Amniotic epithelial cell (primary cell): ENCODE results near the gene PRR14L.
"Not testable (repeated sequence)": the region's sequence is repeated elsewhere in the genome, so short reads cannot be mapped to it uniquely, and the experiment has no call there.

Experiments
- DNase-seq: peaks from one replicate; pipeline ENCODE4 v3.0.0-alpha.2; 2010; ENCODE audit warnings: low read depth

Gene PRR14L

DNA sequence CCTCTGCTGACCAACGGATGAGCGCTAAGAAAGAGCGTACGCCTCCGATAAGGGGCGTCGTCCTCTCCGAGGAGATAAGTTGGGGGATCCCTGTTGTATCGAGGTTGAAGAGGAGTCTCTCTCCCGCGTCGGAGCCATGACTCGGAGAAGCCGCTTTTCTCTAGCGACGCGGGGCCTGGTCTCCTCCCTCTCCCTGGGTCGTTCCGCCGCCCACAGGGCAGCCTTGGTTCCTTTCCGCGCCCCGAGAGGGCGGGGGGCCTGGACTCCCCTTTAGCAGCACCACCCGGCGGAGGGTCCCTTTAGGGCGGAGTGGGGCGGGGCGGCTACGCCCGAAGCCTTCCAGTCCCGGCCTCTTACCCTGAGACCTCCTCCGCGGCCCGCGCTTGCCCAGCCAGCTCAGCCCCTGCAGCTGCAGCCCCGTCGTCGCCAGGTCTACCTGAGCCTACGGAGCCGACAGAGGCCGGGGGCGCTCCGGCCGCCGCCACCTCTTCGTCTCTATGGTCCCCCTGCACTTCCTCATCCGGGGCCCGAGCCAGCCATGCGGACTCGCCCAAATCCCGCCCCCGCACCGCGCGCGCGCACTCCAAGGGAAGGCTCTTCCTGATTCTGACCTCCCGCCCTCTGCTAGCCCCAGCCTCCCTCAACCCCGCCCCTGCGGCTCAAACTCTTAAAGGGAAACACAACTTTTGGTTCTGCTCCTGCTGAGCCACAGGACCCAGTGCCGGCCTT, at the start of gene PRR14L:
PRR14L (minus strand) TSS at position 497 of the 729 bp plus-strand sequence. CDS start 11,272 bp downstream, outside the sequence.
- DNase-seq, result peak; percentile 86

DNA sequence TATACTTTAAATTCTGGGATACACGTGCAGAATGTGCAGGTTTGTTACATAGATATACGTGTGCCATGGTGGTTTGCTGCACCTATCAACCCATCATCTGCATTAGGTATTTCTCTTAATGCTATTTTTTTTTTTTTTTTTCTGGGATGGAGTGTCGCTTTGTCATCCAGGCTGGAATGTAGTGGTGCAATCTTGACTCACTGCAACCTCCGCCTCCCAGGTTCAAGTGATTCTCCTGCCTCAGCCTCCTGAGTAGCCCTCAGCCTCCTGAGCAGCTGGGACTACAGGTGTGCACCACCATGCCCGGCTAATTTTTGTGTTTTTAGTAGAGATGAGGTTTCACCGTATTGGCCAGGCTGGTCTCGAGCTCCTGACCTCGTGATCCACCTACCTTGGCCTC, 49.4 kb upstream of the PRR14L start:
- peak; percentile 3 for DNase-seq

DNA sequence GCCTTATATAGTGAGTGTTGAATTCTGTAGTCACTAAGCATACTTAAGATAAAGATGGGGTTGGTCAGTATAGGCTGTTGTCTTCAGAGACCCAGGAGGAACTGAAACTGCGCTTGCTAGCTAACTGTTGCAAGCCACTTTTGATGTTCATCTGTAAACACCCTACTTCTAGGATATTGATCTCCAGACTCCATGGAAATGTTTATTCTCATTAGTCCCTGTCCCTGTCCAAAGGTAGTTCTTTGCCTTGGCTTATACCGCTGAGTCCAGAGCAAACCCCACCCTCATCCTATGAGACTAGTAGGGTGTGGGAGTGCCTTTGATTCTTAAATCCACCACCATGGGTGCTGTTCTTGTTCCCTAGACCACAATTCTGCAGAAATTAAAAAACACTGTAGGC, 40.3 kb upstream of the PRR14L start:
- no peak for DNase-seq

DNA sequence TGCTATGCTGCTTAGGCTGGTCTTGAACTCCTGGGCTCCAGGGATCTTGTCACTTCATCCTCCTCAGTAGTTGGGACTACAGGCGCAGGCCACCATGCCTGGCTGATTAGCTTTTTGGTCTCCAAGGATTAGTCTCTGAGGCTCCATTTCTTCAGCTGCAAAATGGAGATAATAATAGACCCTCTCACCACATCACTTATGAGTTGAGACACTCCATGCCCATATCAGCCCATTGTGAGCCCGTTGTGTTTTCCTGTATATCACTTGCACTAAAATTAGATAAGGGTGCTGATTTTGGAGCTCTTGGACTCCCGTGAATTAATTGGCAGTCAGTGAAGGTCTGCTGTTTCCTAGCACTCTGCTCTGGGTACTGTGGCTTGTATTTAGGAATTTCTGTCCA, 39.9 kb upstream of the PRR14L start:
- no peak for DNase-seq

DNA sequence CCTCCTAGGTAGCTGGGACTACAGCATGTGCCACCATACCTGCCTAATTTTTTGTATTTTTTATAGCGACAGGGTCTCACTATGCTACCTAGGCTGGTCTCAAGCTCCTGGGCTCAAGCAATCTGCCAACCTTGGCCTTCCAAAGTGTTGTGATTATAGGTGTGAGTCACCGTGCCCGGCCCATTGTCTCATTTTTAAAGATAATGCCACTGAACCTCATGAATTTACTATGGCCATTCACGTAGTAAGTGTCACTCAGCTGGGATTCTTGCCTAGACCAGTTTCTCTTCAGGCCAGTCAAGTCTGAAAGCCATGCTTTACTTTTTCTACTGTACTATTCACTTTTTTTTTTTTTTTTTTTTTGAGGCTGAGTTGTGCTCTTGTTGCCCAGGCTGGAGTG, 26.3 kb upstream of the PRR14L start:
- no peak for DNase-seq

DNA sequence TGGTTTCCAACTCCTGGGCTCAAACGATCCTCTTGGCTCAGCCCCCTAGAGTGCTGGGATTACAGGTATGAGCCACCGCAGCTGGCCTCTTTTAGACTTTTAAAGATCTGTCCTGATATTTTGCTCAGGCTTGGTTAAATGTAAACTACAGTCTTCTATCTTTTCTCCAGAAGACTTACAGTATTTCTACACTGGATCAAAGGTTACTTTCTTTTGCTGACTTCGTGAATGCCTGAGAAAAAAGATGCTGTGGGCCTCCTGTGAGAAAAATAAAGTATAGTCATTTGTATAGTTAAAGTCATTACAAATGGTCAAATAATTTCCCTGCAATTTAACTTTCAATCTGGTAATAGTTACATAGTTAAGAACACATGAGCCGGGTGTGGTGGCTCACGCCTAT, 23.5 kb upstream of the PRR14L start:
- no peak for DNase-seq

DNA sequence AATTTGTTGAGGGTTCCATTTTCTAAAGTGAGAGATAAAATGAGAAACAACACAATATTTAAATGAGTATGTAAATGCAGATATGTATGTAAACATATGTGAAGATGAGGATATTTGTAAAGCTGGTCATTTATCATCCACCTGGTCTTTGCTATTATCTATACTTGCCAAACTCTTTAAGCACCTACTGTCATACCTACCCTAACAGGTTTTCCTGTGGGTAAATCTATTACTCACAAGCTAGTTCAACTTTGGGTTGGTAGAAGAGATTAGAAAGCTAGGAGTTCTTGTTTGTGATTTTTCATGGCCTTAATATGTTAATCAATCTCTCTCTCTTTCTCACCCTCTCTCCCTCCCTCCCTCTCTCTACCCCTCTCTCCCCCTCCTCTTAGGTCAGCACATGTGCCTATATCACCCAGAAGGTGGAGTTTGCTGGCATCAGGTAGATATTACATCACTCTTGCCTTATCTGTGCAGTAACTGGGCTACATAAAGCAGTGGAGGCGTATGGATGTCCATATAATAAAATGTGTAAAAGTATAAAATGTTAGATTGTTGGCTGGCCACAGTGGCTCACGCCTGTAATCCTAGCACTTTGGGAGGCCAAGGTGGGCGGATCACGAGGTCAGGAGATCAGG, 18.6 kb upstream of the PRR14L start:
- no peak for DNase-seq

DNA sequence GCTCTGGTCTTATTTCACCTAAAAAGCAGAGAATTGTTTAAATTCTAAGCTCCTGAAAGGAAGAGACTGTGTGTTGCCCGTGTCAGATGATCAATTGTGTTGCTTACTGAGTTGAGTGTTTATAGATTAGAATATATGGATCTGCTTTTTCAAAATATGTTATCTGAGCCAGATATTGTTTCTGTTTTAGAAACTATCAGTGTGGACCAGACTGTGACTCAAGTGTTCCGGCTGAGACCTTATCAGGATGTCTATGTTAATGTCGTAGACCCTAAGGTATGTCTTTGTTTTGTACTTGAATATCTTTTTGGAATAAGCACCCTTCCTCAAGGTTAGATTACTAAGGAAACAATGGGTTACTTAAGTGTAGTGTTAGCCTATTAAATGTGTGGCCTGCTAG, 14.9 kb upstream of the PRR14L start:
- DNase-seq, result no peak

DNA sequence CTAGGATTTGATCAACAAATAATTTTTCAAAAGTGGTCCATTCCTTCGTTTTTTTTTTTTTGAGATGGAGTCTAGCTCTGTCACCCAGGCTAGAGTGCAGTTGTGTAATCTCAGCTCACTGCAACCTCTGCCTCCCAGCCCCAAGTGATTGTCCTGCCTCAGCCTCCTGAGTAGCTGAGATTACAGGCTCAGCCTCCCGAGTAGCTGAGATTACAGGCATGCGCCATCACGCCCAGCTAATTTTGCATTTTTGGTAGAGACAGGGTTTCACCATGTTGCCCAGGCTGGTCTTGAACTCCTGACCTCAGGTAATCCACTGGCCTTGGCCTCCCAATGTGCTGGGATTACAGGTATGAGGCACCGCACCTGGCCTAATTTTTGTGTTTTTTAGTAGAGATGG, 8.9 kb upstream of the PRR14L start:
- not testable (repeated sequence) for DNase-seq

DNA sequence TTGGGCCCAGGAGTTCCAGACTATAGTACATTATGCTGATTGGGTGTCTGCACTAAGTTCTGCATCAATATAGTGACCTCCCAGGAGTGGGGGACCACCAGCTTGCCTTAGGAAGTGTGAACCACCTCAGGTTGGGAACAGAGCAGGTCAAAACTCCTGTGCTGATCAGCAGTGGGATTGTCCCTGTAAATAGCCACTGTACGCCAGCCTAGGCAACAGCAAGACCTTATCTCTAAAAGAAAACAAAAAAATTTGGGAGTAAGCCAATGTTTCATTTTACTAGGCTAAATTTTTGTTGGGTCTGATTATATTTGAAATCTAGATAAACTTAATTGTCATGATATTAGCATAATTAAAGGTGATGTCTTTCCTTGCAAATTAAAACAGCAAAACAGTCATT, 7.3 kb upstream of the PRR14L start:
- no peak for DNase-seq

DNA sequence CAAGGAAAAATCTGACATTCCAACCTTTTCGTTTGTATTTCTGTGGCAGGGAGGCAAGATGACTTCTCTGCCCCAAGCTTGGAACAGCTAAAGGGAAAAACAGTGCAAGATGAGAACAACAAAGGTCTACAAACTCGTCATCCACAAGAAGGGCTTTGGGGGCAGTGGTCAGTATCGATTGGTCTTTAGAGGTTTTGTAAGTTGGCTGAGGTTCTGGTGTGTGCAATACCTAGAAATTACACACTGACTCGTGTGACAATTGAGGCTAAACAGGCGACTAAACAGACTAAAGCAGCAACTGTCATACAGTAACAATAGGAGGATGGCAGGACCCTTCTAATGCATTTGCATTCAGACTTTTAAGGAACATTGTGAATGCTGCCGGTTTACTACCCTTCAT, 4.9 kb upstream of the PRR14L start:
- no peak for DNase-seq

DNA sequence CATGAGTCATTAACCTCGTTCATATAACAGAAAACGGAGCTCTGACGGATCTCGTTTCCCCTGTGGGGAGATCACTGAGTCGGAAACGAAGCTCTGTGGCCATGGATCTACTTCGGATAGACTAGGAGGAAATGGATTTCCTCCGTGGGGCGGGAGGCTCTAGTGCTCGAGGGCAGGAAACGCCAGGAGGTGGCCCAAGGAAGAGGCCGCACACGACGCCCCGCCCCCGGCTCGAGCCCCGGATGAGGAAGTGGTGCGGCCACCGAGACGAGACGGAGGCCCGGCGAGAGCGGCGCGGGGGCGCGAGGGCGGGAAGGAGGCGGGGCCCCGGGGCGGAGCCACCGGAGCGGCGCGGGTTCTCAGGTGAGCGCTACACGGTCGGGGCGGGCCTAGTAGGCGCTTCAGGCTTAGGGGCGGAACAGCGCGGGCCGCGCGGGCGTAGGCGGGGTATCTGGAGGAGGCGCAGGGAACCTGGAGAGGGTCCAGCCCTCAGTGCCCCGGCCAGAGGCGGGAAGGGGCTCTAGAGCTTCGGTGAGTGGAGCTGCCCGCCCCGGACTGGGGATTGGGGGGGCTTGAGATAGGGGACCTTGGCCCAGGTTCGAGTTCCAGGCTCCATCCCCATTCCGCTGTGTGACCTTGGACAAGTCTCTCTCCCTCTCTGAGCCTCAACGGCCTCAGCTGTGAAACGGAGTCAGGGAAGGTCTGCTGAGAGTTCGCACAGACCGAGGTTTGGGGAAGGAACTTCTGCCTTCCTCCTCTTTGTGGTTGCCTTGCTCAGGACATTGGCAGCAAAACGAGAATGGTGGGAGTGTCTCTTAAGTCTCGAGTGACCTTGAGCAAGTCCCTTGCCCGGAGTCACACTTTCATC, 3.9 kb upstream of the PRR14L start, which contains the start of gene DEPDC5:
DEPDC5 (plus strand) TSS at position 386 of the 868 bp plus-strand sequence. CDS start 903 bp downstream, outside the sequence.
- DNase-seq, result peak; percentile 86

DNA sequence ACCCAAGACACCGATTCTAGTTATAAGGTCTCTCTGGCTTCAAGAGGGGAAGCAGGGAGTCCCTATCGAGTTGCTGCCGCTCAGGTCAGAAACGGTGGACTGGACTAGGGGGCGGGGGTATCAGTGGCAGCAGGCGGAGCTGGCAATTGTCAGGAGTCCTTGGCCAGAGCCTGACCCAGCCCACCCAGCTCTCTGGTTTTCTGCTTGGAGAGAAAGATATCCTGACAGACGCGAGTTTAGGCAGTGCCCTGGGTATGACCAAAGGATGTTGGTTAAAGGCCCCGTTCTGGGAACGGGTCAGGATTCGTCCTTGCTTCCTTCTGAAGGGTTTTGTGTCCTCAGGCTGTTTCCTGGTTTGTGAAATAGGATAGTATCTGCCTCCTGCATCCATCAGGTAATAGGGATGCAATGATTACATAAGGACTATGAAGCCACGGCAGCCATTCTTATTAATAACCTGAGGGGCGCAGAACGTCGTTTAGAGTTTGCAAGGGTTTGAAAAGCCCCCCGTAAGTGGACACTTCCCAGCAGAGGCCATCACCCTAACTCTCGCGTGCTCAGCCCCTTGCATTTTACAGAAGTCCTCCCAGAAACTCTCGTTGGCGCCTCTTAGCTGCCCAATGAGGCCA, 3.2 kb upstream of the PRR14L start:
- no peak for DNase-seq

DNA sequence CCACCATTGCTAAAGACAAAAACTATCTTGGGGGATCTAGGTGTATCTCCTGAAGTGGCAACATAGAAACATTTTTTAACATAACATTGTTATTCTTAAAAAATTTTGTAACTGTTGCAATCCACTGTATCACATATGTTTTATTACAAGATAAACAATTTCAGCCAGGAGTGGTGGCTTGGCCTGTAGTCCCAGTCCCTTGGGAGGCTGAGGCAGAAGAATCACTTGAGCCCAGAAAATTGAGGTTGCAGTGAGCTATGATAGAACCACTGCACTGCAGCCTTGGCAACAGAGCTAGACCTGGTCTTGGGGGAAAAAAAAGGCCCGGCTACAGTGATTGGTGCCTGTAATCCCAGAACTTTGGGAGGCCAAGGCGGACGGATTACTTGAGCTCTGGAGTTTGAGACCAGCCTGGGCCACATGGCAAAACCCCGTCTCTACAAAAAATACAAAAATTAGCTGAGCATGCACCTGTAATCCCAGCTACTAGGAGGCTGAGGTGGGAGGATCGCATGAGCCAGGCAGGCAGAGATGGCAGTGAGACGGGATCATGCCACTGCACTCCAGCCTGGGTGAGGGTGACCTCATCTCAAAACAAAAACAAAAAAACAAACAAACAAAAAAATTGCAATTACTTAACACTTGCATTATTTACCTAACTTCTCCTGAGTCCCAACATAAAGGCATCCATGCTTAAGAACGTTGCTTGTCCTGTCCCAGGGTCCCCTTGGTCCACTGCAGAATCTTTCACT, 2.3 kb upstream of the PRR14L start:
- DNase-seq, result no peak

DNA sequence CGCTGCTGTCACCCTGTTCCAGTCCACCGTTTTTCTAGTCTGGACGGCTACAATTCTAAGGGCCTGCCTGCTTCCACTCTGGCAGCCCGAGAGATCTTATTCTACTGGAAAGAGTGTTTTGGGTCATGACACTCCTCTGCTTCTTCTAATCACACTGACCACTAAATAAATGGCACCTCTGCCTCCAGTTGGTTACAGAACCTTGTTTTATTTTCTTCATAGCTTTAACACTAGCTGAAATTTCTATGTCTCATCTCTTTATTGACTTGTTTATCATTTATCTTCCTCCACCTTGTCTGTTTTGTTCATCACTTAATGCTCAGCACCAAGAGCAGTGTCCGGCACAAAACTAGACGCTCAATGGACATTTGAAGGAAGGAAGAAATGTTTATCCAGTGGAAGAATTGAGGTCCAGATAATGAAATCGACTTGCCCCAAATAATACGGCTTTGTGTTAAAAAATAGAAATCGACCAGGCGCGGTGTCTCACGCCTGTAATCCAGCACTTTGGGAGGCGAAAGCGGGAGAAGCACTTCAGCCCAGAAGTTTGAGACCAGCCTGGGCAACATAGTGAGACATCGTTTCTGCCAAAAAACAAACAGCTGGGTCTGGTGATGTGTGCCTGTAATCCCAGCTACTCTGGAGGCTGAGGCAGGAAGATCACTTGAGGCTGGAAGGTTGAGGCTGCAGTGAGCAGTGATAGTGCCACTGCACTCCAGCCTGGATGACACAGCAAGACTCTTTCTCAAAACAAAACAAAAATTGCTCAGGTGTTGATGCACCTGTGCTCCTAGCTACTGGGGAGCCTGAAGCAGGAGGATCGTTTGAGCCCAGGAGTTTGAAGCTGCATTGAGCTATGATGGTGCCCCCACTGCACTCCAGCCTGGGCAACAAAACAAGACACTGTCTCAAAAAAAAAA, 693 bp upstream of the PRR14L start:
- no peak for DNase-seq

DNA sequence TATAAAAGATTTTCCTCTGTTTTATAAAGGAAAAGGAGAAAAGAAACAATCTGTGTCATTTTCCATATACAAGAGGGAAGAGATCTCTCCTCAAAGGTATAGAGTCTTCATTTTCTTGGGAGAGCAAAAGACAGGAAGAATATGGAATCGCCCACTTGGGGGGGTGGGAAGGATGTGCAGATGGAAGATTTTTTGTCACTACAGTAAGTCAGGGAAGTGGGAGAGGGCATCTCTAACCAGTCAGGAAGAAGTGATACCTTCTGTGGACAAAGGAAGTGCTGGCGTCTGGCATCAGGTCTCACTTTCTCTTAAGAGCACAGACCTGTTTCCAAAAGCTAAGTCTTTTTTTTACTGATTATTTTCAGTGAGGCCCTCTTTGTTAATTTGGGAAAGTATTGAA, 1.4 kb downstream of the PRR14L start:
- no peak for DNase-seq

DNA sequence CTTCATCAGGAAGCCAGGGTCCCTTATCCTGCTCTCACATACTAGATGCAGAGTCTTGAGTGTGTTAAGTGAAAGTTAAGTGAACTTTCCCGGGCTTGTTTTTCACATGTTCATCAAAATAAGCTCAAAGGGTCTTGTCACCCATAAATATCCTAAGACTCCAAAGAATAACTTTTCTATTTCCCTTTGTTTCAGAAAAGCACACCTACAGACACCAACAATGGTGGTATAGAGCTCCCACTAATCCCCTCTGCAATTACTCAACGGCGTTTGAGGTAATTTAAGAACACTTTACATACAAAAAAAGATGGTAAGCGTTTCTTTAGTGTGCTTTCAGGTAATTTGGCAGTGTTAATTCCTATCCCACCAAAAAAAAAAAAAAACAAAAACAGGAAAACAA, 2.5 kb downstream of the PRR14L start:
- DNase-seq, result no peak

DNA sequence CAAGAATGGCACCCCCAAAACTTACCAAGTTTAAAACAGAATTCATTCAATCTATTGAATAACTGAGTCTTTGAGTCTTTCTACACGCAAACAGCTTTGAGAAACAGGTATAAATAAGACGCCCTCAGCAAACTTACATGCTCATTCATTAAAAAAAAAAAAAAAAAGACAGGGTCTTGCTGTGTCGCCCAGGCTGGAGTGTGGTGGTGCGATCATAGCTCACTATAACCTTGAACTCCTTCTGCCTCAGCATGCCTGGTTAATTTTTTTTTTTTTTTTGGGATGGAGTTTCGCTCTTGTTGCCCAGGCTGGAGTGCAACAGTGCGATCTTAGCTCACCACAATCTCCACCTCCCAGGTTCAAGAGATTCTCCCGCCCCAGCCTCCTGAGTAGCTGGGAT, 6.1 kb downstream of the PRR14L start:
- no peak for DNase-seq

DNA sequence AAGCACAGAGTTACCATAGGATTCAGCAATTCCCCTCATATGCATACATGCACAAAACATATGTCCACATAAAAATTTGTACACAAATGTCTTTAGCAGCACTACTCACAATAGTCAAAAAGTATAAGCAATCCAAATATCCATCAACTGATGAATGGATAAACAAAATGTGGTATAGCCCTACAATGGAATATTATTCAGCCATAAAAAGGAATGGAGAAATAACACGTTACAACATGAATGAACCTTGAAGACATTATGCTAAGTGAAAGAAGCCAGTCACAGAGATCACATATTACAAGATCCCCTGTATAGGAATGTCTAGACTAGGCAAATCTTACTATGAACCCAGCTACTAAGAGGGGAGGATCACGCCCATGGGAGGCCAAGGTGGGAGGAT, 7.2 kb downstream of the PRR14L start:
- no peak for DNase-seq

DNA sequence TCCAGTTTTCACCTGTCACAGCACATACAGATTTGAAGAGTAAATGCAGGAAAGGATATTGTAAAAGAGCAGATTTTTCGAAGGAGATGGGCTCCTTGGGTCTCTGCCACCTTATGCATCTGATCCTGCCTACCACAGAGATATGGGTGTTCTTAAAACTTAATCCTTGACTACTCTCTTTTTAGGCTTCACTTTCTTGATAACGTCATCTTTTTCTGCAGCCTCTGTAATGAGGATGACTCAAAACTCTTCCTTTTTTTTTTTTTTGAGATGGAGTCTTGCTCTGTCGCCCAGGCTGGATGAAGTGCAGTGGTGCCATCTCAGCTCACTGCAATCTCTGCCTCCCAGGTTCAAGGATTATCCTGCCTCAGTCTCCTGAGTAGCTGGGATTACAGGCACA, 7.8 kb downstream of the PRR14L start:
- DNase-seq, result peak; percentile 31
